Spleen (tissue), 7 donors: Measurements from ENCODE around the gene DNM3.

ENCODE experiments used
- CTCF ChIP-seq, 11 experiments: fragments of 200-600 bp in 7 of 11; fragments of 450-650 bp in 4 of 11; sonication (generic) in 4 of 11; IDR thresholded peaks in 8 of 11; conservative IDR thresholded peaks in 3 of 11; 1 replicate in 7 of 11; 2 replicates in 4 of 11; pipeline versions ENCODE4 v1.4.0 to v1.8.0; 2016 to 2021; ENCODE audit warnings: antibody characterized with exemption in 11 of 11, inconsistent platforms in 4 of 11, mild to moderate bottlenecking in 1 of 11
- POLR2AphosphoS5 ChIP-seq, 3 donors: sonication (generic); formaldehyde crosslinking; IDR thresholded peaks; one replicate each; pipeline ENCODE4 v1.5.1; 2017; ENCODE audit warnings: antibody characterized with exemption in 3 of 3
- donor health status: DM: no; HTN: no; CAD: no; lungs with moderate emphysema.
- donor health status: DM: no; HTN: no; CAD: no.
- donor health status: DM: no; HTN: no; CAD: no.

- no peak for TF ChIP-seq CTCF (IDR thresholded peaks at IDR 0.05 in 8 of 11, conservative IDR thresholded peaks at IDR 0.05 in 3 of 11)
- TF ChIP-seq POLR2AphosphoS5 (IDR thresholded peaks at IDR 0.05), result no peak
Measured at GRCh38 chr1:171814692-171815091, 26.6 kb upstream of the DNM3 start.
